Ishikawa (cell line): ENCODE measurements around the gene HOXA2.

Experiments
- CEBPB ChIP-seq: IDR thresholded peaks from 2 replicates; pipeline ENCODE4 v1.6.1; 2012
- CREB1 ChIP-seq: IDR thresholded peaks from 2 replicates; pipeline ENCODE4 v1.6.1; 2012; ENCODE audit warnings: low read depth
- EGR1 ChIP-seq: IDR thresholded peaks from 2 replicates; pipeline ENCODE4 v1.6.1; 2012
- EP300 ChIP-seq: IDR thresholded peaks from 2 replicates; pipeline ENCODE4 v1.6.1; 2012; ENCODE audit warnings: borderline replicate concordance
- FOXM1 ChIP-seq: IDR thresholded peaks from 2 replicates; pipeline ENCODE4 v1.6.1; 2012; ENCODE audit warnings: low read depth, borderline replicate concordance
- MAX ChIP-seq: IDR thresholded peaks from 2 replicates; pipeline ENCODE4 v1.6.1; 2012
- NFIC ChIP-seq: IDR thresholded peaks from 2 replicates; pipeline ENCODE4 v1.6.1; 2012
- RAD21 ChIP-seq: IDR thresholded peaks from 2 replicates; pipeline ENCODE4 v1.6.1; 2012; ENCODE audit warnings: low read depth
- REST ChIP-seq: IDR thresholded peaks from 2 replicates; pipeline ENCODE4 v1.6.1; 2012; ENCODE audit warnings: low read depth, mild to moderate bottlenecking
- TAF1 ChIP-seq: IDR thresholded peaks from 2 replicates; pipeline ENCODE4 v1.6.1; 2012; ENCODE audit warnings: low read depth, mild to moderate bottlenecking
- TCF12 ChIP-seq: IDR thresholded peaks from 2 replicates; pipeline ENCODE4 v1.6.1; 2012; ENCODE audit warnings: low read depth
- TEAD4 ChIP-seq: IDR thresholded peaks from 2 replicates; pipeline ENCODE4 v1.6.1; 2012
- USF1 ChIP-seq: IDR thresholded peaks from 2 replicates; pipeline ENCODE4 v1.6.1; 2012
- YY1 ChIP-seq: IDR thresholded peaks from 2 replicates; pipeline ENCODE4 v1.6.1; 2012; ENCODE audit warnings: low read depth
- ZBTB7A ChIP-seq: IDR thresholded peaks from 2 replicates; pipeline ENCODE4 v1.6.1; 2012; ENCODE audit warnings: low read depth

The HOXA2 gene

GRCh38 chr7:27126596-27127327, 24.3 kb upstream of the HOXA2 start:
- TF ChIP-seq TCF12 (no peak), NFIC (no peak), ZBTB7A (no peak), YY1 (no peak)

GRCh38 chr7:27125986-27126394, 23.5 kb upstream of the HOXA2 start:
- TF ChIP-seq RAD21 (no peak), NFIC (no peak), TAF1 (no peak), EP300 (no peak), EGR1 (no peak), MAX (no peak), CREB1 (no peak)

- TF ChIP-seq TAF1 (no peak), USF1 (no peak), NFIC (no peak), CEBPB (no peak), EGR1 (no peak), MAX (no peak), TCF12 (no peak), FOXM1 (no peak)
These were observed 22.6 kb upstream of the HOXA2 start for GRCh38 chr7:27124902-27125689.

GRCh38 chr7:27124096-27124901, 21.8 kb upstream of the HOXA2 start:
- TF ChIP-seq TEAD4 (no peak), FOXM1 (no peak), CREB1 (no peak), CEBPB (no peak), USF1 (no peak), ZBTB7A (no peak), REST (no peak), NFIC (no peak), EGR1 (no peak), RAD21 (no peak), MAX (no peak), YY1 (no peak), EP300 (no peak)

- TF ChIP-seq CEBPB: no peak
These were observed 21.1 kb upstream of the HOXA2 start for GRCh38 chr7:27123477-27124053.

- no peak for TF ChIP-seq USF1
- TF ChIP-seq ZBTB7A: no peak
- no peak for TF ChIP-seq MAX
- TF ChIP-seq CREB1: no peak
- no peak for TF ChIP-seq TEAD4
- TF ChIP-seq NFIC: no peak
- TF ChIP-seq RAD21: no peak
- TF ChIP-seq REST: no peak
- no peak for TF ChIP-seq TCF12
- TF ChIP-seq YY1: no peak
- TF ChIP-seq CEBPB: no peak
- no peak for TF ChIP-seq EGR1
- no peak for TF ChIP-seq TAF1
- TF ChIP-seq EP300: no peak
- no peak for TF ChIP-seq FOXM1
These were observed 20.6 kb upstream of the HOXA2 start for GRCh38 chr7:27123007-27123476.
